ENCODE data around the gene DRD4.

DNA sequence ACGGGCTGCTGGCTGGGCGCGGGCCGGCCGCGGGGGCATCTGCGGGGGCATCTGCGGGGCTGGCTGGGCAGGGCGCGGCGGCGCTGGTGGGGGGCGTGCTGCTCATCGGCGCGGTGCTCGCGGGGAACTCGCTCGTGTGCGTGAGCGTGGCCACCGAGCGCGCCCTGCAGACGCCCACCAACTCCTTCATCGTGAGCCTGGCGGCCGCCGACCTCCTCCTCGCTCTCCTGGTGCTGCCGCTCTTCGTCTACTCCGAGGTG lies 194 bp downstream of the DRD4 start:
- TF ChIP-seq, protein P1, sequence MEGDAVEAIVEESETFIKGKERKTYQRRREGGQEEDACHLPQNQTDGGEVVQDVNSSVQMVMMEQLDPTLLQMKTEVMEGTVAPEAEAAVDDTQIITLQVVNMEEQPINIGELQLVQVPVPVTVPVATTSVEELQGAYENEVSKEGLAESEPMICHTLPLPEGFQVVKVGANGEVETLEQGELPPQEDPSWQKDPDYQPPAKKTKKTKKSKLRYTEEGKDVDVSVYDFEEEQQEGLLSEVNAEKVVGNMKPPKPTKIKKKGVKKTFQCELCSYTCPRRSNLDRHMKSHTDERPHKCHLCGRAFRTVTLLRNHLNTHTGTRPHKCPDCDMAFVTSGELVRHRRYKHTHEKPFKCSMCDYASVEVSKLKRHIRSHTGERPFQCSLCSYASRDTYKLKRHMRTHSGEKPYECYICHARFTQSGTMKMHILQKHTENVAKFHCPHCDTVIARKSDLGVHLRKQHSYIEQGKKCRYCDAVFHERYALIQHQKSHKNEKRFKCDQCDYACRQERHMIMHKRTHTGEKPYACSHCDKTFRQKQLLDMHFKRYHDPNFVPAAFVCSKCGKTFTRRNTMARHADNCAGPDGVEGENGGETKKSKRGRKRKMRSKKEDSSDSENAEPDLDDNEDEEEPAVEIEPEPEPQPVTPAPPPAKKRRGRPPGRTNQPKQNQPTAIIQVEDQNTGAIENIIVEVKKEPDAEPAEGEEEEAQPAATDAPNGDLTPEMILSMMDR (IDR thresholded peaks at IDR 0.05) = no peak
- TF ChIP-seq POLR2A (IDR thresholded peaks at IDR 0.05) = no peak

All from prostate gland (tissue), 2 donors.